ENCODE measurements around the gene SPRED2.

The SPRED2 gene

DNA sequence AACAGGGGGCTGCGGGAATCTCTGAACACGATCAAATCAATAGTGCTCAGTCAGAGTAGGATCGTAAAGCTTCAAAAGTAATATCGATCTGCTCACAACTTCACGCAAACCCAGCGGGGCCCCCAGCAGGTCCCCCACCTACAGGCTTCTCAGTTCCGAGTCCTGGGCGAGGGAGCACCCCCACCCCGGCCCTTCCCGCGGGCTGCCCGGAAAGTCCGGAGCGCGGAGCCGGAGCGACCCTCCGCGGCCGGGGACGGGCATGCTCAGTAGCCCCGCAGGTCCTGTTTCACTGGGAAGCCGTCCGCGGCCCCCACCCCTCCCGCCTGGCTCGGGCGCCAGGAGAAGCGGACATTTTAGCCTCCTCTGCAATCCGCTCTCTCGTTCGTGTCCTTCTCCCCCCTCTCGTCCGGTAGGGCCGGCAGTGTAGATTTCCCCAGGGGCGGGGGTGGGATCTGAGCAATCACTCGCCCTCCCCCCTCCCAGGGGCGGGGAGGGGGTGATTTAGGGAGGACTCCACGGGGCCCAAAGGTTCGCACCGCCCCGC, 3.3 kb upstream of the SPRED2 start:
- DNase-seq (ENCODE audit: low read depth): peak; percentile 87
- peak overlapping the region; percentile 57 for H3K4me3 ChIP-seq (replicated peaks; ENCODE audit: low read depth, low read length)
- TF ChIP-seq CTCF (IDR thresholded peaks at IDR 0.05; ENCODE audit: low read length, missing control alignments): no peak

DNA sequence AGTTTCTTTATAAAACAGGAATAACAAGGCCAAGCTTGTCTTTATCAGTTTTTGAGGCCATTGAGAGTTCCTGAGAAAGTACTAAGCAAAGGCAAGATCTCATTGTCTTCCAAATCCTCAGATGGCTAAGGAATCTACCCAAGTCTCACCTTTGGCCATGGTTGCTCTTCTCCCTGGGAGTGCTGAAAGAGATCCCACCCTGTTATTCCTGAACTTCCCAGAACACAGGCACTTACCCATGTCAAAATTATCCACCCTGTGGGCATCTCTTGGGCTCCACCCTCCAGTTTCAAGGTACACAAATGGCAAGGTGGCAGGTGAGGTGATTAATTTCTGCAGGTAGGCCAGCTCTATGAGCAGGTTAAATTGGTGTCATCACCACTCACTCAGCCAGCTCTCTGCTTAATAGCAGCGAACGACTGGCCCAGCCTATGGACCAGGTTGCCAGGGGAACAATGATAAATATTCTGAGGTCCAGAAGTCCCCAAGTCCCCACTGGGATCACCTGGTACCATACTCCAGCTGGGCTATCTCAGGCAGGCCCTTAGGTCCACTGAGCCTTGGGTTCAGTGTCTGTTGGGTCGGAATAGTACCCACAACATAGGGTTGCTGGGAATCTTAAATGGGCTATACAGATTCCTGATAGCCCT, 2.3 kb upstream of the SPRED2 start:
- no peak overlapping the region for H3K4me3 ChIP-seq (replicated peaks; ENCODE audit: low read depth, low read length)
- no peak for TF ChIP-seq CTCF (IDR thresholded peaks at IDR 0.05; ENCODE audit: low read length, missing control alignments)
- DNase-seq (ENCODE audit: low read depth): no peak

- peak; percentile 36 for DNase-seq (ENCODE audit: low read depth)
- H3K4me3 ChIP-seq (replicated peaks; ENCODE audit: low read depth, low read length): peak overlapping the region; percentile 87
- TF ChIP-seq CTCF (IDR thresholded peaks at IDR 0.05; ENCODE audit: low read length, missing control alignments): no peak
Observed at GRCh38 chr2:65431421-65432226, 775 bp downstream of the SPRED2 start.

GRCh38 chr2:65430603-65431420, 1.6 kb downstream of the SPRED2 start:
- H3K4me3 ChIP-seq (replicated peaks; ENCODE audit: low read depth, low read length): peak overlapping the region; percentile 87
- TF ChIP-seq CTCF (IDR thresholded peaks at IDR 0.05; ENCODE audit: low read length, missing control alignments): no peak
- peak; percentile 36 for DNase-seq (ENCODE audit: low read depth)

DNA sequence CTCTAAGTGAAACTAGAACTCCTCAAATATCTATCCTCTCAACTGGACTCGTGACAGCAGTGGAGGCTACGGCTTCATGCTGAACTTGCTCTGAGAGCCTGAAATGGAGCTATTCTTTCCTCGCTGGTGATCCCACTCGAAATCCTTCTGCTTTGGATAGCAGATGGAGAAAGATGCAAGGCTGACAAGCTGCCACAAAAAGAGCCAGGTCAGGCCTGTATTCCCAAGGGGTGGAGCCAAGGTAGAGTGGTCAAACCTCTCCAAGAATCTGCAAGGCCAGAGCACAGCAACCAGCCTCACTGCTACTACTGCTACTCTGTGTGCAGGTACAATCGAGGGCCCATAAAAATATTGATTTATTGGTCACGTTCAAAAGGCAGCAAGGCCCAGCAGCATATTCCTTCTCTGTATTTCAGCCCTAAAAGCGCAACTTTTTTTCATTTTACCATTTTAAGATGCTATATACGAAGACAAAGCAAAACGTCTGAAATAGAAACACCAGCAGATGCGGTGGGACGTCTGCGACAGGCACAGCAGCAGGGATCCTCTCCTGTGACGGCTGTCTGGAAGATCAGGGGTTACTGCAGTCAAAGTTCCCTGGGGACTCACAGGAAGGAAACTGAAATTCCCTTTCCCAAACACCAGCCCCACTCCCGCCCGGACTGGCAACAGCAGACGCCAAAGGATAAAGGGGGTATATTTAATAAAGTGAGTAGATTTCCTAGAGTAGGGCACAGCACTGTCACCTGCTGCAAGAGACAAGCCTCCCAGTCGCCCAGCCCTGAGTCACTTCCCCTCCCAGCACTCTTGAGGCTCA, 2.4 kb downstream of the SPRED2 start:
- no peak for DNase-seq (ENCODE audit: low read depth)
- peak overlapping the region; percentile 87 for H3K4me3 ChIP-seq (replicated peaks; ENCODE audit: low read depth, low read length)
- TF ChIP-seq CTCF (IDR thresholded peaks at IDR 0.05; ENCODE audit: low read length, missing control alignments): no peak

GRCh38 chr2:65427532-65427931, 4.9 kb downstream of the SPRED2 start:
- no peak for DNase-seq (ENCODE audit: low read depth)
- no peak for TF ChIP-seq CTCF (IDR thresholded peaks at IDR 0.05; ENCODE audit: low read length, missing control alignments)
- no peak overlapping the region for H3K4me3 ChIP-seq (replicated peaks; ENCODE audit: low read depth, low read length)

All from fibroblast of pulmonary artery (primary cell).